OCI-LY7 (cell line): ENCODE data around the gene SHOC2.

Source experiments
- EZH2phosphoT487 ChIP-seq: fragments of 200-600 bp; sonication (generic); IDR thresholded peaks from 2 replicates; pipeline ENCODE4 v1.6.1; 2018; ENCODE audit warnings: low read depth, borderline replicate concordance, mild to moderate bottlenecking, mixed run types, antibody characterized with exemption, low read length, moderate library complexity, mixed read lengths
- TF ChIP-seq, protein P1 (sequence below): fragments of 200-600 bp; sonication (generic); conservative IDR thresholded peaks from 2 replicates; pipeline ENCODE4 v1.5.1; 2014; ENCODE audit warnings: mild to moderate bottlenecking, antibody characterized with exemption, low read length, moderate library complexity, mixed read lengths

DNA sequence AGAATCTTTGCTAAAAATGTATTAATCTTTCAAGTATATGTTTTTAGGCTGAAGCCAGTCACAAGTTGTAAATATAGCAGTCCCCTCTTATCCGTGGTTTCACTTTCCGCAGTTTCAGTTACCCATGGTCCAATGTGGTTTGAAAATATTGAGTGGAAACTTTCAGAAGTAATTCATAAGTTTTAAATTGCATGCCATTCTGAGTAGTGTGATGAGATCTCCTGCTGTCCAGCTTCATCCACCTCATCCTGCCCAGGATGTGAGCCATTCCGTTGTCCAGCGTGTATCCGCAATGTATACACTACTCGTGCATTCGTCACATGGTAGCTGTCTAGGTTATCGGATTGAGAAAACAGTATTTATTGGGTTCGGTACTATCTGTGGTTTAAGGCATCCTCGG, 35.5 kb upstream of the SHOC2 start:
- TF ChIP-seq, protein P1, sequence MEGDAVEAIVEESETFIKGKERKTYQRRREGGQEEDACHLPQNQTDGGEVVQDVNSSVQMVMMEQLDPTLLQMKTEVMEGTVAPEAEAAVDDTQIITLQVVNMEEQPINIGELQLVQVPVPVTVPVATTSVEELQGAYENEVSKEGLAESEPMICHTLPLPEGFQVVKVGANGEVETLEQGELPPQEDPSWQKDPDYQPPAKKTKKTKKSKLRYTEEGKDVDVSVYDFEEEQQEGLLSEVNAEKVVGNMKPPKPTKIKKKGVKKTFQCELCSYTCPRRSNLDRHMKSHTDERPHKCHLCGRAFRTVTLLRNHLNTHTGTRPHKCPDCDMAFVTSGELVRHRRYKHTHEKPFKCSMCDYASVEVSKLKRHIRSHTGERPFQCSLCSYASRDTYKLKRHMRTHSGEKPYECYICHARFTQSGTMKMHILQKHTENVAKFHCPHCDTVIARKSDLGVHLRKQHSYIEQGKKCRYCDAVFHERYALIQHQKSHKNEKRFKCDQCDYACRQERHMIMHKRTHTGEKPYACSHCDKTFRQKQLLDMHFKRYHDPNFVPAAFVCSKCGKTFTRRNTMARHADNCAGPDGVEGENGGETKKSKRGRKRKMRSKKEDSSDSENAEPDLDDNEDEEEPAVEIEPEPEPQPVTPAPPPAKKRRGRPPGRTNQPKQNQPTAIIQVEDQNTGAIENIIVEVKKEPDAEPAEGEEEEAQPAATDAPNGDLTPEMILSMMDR = no peak
- no peak for TF ChIP-seq EZH2phosphoT487
